Neural cell (in vitro differentiated cells): ENCODE results near the gene TRIM40.

Experiments
- CTCF ChIP-seq: fragments of 450-650 bp; IDR thresholded peaks from 2 replicates; pipeline ENCODE4 v1.5.1; 2014; ENCODE audit warnings: antibody characterized with exemption, mild to moderate bottlenecking, moderate library complexity; ENCODE audit not compliant: poor library complexity, severe bottlenecking
- POLR2AphosphoS5 ChIP-seq: IDR thresholded peaks from 2 replicates; pipeline ENCODE4 v1.6.1; 2012

DNA sequence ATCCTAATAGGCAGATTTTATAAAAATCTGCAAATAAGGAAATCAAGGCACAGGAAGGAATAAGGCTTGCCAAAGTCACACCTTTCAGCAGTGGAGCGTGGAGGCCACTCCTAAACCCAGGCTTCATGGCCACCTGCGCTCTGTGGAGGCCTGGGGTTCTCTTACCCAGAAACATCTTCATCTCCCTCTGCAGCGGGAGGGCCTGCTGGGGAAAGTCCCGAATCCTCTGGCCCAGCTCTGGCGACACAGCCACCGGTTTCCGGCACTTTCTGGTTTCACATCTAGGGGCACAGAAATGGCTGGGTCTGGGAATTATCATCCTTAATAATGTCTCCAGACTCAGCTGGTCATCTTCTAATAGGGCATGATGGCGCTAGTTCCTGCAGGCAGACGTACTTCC lies 20.8 kb downstream of the TRIM40 start:
- TF ChIP-seq POLR2AphosphoS5, result no peak
- no peak for TF ChIP-seq CTCF
